NT2/D1 (cell line): ENCODE data around the gene SGSM2.

ENCODE experiments used
- SUZ12 ChIP-seq: IDR thresholded peaks from 2 replicates; pipeline ENCODE4 v1.6.1; 2011; ENCODE audit not compliant: insufficient read length, insufficient read depth; ENCODE audit errors: extremely low read depth
- YY1 ChIP-seq: IDR thresholded peaks from 2 replicates; pipeline ENCODE4 v1.6.1; 2011; ENCODE audit not compliant: insufficient read length, insufficient read depth
- ZNF274 ChIP-seq: IDR thresholded peaks from 2 replicates; pipeline ENCODE4 v1.6.1; 2011; ENCODE audit warnings: mild to moderate bottlenecking, low read depth, low read length

DNA sequence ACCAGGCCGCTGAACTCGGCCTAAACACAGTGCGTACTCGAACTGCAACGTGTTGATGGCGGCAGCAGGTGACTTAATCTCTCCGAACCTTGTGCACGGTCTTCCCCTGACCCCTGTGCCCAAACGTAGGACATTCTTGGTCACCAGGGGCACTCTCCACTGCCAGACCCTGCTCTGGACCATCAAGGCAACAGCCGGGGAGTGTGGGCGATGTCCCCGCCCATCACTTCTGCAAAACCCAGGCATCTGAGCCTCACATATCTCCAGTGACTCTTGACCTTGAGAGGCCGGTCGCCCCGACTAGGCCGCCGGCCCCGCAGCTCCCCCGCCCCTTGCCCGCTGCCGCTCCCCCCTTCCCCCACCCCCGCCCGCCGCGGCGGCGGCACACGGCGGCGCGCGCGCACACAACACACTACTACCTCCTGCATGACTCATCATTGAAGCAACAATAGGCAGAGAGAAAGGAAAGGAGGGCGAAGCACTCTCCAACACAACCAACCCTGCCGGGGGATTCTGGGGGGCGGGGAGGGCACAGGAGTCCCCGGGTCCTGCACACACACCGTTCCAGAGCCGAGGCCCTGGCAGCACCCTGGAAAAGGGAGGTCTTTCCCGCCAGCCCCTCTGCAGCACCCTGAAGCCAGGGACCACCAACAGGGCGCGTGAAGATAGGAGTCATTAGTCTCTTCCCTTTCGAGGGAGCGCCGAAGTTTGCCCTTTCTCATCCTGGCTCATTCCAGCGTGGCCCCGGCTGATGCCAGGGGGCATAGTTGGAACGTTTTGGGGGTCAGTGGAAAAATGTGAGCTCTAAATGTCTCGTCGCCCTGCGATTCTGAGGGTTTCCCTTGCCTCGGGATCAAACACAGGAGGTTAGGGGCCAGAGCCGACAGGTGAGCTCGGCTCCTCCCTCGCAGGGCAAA is 61.6 kb downstream of the SGSM2 start:
- TF ChIP-seq SUZ12 (no peak), YY1 (no peak), ZNF274 (no peak)
